Heart left ventricle (tissue), 16 donors: Measurements from ENCODE around the gene C2. TPM values are rescaled to one million over a fixed set of nuclear protein-coding genes. Genes with fewer than 3 reads are reported as not detected.

Source experiments
- ATAC-seq, 4 donors: fragments of 200-7000 bp; cut with Tn5 transposase; one replicate each; pipeline ENCODE4 v1.9.1; 2020 to 2022; ENCODE audit warnings: moderate library complexity in 4 of 4, mild to moderate bottlenecking in 3 of 4, moderate number of reproducible peaks in 1 of 4
- DNase-seq, 5 donors: peaks; one replicate each; pipeline ENCODE4 v3.0.0-alpha.2; 2020
- H3K27ac ChIP-seq, 12 donors: fragments of 200-600 bp; sonication (generic) in 4 of 12; one replicate each; pipeline versions ENCODE4 v1.5.0 to v1.8.0; 2016 to 2022; ENCODE audit warnings: mild to moderate bottlenecking in 2 of 12
- H3K27me3 ChIP-seq, 9 donors: fragments of 200-600 bp; sonication (generic) in 2 of 9; one replicate each; pipeline versions ENCODE4 v1.5.1 to v1.8.0; 2016 to 2022; ENCODE audit warnings: mild to moderate bottlenecking in 3 of 9
- H3K36me3 ChIP-seq, 9 donors: fragments of 200-600 bp; sonication (generic) in 2 of 9; one replicate each; pipeline versions ENCODE4 v1.5.0 to v1.8.0; 2018 to 2022; ENCODE audit warnings: mild to moderate bottlenecking in 2 of 9
- H3K4me1 ChIP-seq, 12 donors: fragments of 200-600 bp; sonication (generic) in 4 of 12; one replicate each; pipeline versions ENCODE4 v1.5.0 to v1.8.0; 2016 to 2022; ENCODE audit warnings: mild to moderate bottlenecking in 3 of 12
- H3K4me3 ChIP-seq, 12 donors: fragments of 200-600 bp; sonication (generic) in 4 of 12; one replicate each; pipeline versions ENCODE4 v1.5.0 to v1.8.0; 2017 to 2022; ENCODE audit warnings: mild to moderate bottlenecking in 9 of 12, moderate library complexity in 4 of 12
- H3K9me3 ChIP-seq, 12 donors: fragments of 200-600 bp; sonication (generic) in 4 of 12; one replicate each; pipeline versions ENCODE4 v1.5.0 to v1.8.0; 2016 to 2022; ENCODE audit warnings: mild to moderate bottlenecking in 1 of 12
- CTCF ChIP-seq, 12 donors: fragments of 200-600 bp; sonication (generic) in 4 of 12; IDR thresholded peaks; one replicate each; pipeline versions ENCODE4 v1.5.0 to v1.8.0; 2018 to 2022; ENCODE audit warnings: antibody characterized with exemption in 12 of 12, mild to moderate bottlenecking in 5 of 12
- POLR2A ChIP-seq, 2 donors: fragments of 450-650 bp; IDR thresholded peaks; one replicate each; pipeline ENCODE4 v1.6.1; 2017; ENCODE audit warnings: antibody characterized with exemption in 2 of 2, mild to moderate bottlenecking in 2 of 2, moderate library complexity in 2 of 2
- WGBS, 4 donors: extraction: QIAGEN DNeasy Blood & Tissue Kit in 2 of 4; methylation state at CpG; one replicate each; pipeline versions ENCODE4 v1.1.5 to v1.1.7; 2013 to 2018; 5-methylcytosine and 5-hydroxymethylcytosine counted together
- intact Hi-C, 10 donors: fragments of 100-400 bp; cut with DNase I; formaldehyde crosslinking; loops; one replicate each; pipeline versions ENCODE4 v1.11.1 to v1.14.2; 2022
- polyA plus RNA-seq, 2 donors: library from polyadenylated mRNA; stranded (reverse); fragments of 200-250 nt; gene quantifications; one replicate each; pipeline ENCODE4 v1.2.3, GENCODE V29; 2013
- total RNA-seq, 9 donors: library from RNA; depleted of rRNA in 2 of 9; stranded (reverse); fragments of >200 nt in 2 of 9; fragmentation: NEBNext Ultra II Directional in 3 of 9; extraction: Animal tissue kit (Norgen Biotek cat#: 25700) in 3 of 9; gene quantifications; one replicate each; pipeline versions ENCODE4 v1.1.0 to v1.2.4, GENCODE V29; 2016 to 2023
- donor health status: ischemic (EF 13 %, LVEDD 7.1; RV severe dilation, severe dysfunction).
- donor health status: healthy with polysubstance abuse.
- donor health status: DM: no; HTN: yes; CAD: no.
- donor health status: DM: no; HTN: no; CAD: no.
- donor health status: ischemic (EF 25% LVEDD 6.9; RV normal size, moderate dysfunction).
- donor health status: ischemic (EF 25% LVEDD 5.7; RV mildly dilated, moderate dysfunction).
- donor health status: healthy.
- donor health status: DM: yes; HTN: yes; CAD: no.
- donor health status: ischemic (EF 35%, LVEDD 5.7; RV mildly dilated, moderate dysfunction).
- donor health status: nonischemic (EF 11% LVEDD 7.7; RV severe dilation, severe dysfunction).
- donor health status: DM: yes; HTN: yes; CAD: no.
- donor health status: PGD.
- donor health status: ischemic (EF 29% LVEDD 5.4; RV normal size, mild dysfunction).
- donor health status: nonischemic (EF 23%, LVEDD 6.1; RV moderate dilation, normal function).

C2 gene
- total and polyA plus RNA-seq, 11 donors = 0.69 to 103 (median 4.8) TPM

- no peak for TF ChIP-seq POLR2A (IDR thresholded peaks at IDR 0.05)
- TF ChIP-seq CTCF (IDR thresholded peaks at IDR 0.05) = no peak
- 75 to 89% (median 83%) methylated on average over 9 to 11 of the region's 11 CpGs for WGBS, 4 donors
- DNase-seq = no peak
- intact Hi-C loops = no loop called here
- ATAC-seq = no peak
- peaks cover 0 to 24% (median 19%) of the 10 kb centered on the region in 12 donors for H3K4me1 ChIP-seq
- H3K27ac ChIP-seq = no peak overlapping the region
- H3K9me3 ChIP-seq = no peaks in the 10 kb centered on the region
- H3K27me3 ChIP-seq = no peaks in the 10 kb centered on the region
- no peak overlapping the region for H3K4me3 ChIP-seq
- peaks cover 0 to 74% (median 68%) of the 10 kb centered on the region in 9 donors for H3K36me3 ChIP-seq
Observed at GRCh38 chr6:31968326-31968725, 40.8 kb downstream of the C2 start.

GRCh38 chr6:31968791-31969711, 41.5 kb downstream of the C2 start:
- Histone ChIP-seq H3K27me3 (no peaks in the 10 kb centered on the region), H3K4me3 (no peak overlapping the region), H3K27ac (no peak overlapping the region), H3K9me3 (no peaks in the 10 kb centered on the region), H3K36me3 (peaks cover 0 to 67% (median 61%) of the 10 kb centered on the region in 9 donors), H3K4me1 (peaks cover 0 to 31% (median 24%) of the 10 kb centered on the region in 12 donors)
- intact Hi-C loops = no loop called here
- DNase-seq (no peak), ATAC-seq (no peak)
- WGBS, 4 donors = 85 to 89% (median 88%) methylated on average over 18 to 23 of the region's 23 CpGs
- TF ChIP-seq CTCF (IDR thresholded peaks at IDR 0.05) = no peak
- no peak for TF ChIP-seq POLR2A (IDR thresholded peaks at IDR 0.05)

GRCh38 chr6:31969712-31970603, 42.4 kb downstream of the C2 start:
- H3K4me1 ChIP-seq = peaks cover 0 to 33% (median 24%) of the 10 kb centered on the region in 12 donors
- no peaks in the 10 kb centered on the region for H3K27me3 ChIP-seq
- WGBS, 4 donors = 67 to 78% (median 74%) methylated on average over 17 of the region's 17 CpGs
- no peak for ATAC-seq
- H3K27ac ChIP-seq = peak overlapping the region in 1 of 12 donors; percentile 96
- intact Hi-C loops = no loop called here
- no peak overlapping the region for H3K4me3 ChIP-seq
- peak in 1 of 5 donors; percentile 10 for DNase-seq
- TF ChIP-seq CTCF (IDR thresholded peaks at IDR 0.05) (no peak), POLR2A (IDR thresholded peaks at IDR 0.05) (no peak)
- H3K36me3 ChIP-seq = peaks cover 0 to 66% (median 54%) of the 10 kb centered on the region in 9 donors
- no peaks in the 10 kb centered on the region for H3K9me3 ChIP-seq
